ENCODE data around the gene ENO1.

ENO1 gene

DNA sequence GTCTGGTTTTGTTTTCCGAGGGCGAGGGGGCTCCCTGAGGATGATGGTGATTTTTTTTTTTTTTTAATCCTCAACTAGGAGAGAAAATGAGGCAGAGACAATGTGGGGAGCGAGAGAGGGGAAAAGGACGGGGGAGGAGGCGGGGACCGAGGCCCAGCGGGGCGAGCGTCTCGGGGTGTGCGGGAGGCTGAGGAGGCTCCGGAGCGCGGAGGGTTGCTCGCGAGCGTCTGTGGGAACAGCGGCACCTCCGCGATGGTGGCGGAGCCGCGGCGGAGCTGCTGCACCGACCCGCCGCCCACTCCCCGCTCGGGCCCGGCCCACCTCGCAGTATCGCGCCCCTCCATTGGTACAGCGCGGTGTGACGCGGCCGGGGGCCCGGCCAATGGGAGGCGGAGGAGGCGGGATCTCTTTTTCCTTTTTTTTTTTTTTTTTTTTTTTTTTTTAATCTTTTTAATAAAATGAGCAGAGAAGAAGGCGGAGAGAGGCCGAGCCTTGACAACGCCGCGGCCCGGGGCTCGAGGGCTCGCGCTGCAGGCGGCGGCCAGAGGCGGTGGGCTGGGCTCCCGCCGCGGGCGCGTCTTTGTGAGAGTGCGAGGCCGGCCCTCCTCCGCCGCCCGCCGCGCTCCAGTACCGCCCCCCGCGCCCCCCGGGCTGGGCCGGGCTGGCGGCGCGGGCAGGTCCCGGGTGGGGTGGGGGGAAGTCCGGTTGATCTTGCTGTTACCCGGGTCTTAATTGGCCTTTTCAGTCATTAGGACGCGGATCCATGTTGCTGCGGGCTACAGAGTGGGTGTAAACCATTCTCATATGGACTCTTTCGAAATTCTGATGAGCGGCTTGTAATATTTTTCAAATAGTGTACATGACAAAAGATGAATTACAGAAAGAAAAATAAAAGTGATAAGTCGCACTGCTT, 60.8 kb downstream of the ENO1 start, which contains the start of gene RERE:
Gene RERE (minus strand): TSS at position 229 of the 913 bp plus-strand sequence.
- DNase-seq (ENCODE audit: low read depth, low spot score), result peak; percentile 73
- H3K27ac ChIP-seq, result peak within 1 kb of the TSS; percentile 92

DNA sequence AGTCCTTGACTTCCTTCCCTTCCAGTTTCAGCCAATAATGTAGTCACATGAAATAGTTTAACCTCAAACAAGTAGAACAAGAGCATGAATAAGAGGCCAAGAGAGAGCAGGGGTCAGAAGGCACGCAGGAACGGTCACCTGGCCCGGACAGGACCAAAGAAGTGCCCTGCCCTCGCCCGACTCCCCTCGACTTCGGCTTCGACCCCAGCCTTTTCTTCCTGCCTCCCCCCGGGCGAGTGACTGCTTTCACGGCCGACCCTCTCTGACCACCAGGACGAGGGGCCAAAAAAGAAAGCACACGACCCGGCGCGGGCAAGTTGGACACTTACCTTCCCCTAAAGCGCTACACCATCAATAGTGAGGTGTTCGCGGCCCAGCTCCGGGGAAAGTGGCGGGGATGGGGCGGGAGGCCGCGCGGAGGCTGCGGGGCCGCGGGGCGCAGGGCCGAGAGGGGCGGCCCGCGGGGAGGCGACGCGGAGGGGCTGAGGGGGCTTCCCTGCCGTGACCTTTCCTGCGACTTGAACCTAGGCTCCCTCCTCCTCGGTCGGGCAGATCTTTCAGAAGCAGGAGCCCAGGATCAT, 61.6 kb downstream of the ENO1 start:
- DNase-seq (ENCODE audit: low read depth, low spot score), result no peak
- peak overlapping the region; percentile 92 for H3K27ac ChIP-seq

DNA sequence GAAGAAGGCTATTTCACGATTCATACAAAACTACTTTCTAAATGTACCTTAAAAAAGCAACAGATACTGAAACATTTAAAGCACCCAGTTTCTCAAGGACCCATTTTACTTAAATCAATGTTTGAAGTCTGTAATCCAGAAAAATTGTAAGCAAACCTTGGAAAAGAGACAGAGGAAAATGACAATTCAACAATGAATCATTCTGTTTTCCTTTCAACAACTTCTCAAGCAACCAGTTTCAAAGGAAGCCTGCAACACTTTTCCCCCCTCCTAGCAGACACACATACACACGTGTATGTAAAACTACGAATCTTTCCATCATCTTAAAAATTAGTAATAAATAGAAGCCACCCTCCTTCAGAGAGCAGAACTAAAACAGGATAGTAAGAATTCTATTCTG, 62.2 kb downstream of the ENO1 start:
- H3K27ac ChIP-seq, result peak overlapping the region; percentile 92
- no peak for DNase-seq (ENCODE audit: low read depth, low spot score)

DNA sequence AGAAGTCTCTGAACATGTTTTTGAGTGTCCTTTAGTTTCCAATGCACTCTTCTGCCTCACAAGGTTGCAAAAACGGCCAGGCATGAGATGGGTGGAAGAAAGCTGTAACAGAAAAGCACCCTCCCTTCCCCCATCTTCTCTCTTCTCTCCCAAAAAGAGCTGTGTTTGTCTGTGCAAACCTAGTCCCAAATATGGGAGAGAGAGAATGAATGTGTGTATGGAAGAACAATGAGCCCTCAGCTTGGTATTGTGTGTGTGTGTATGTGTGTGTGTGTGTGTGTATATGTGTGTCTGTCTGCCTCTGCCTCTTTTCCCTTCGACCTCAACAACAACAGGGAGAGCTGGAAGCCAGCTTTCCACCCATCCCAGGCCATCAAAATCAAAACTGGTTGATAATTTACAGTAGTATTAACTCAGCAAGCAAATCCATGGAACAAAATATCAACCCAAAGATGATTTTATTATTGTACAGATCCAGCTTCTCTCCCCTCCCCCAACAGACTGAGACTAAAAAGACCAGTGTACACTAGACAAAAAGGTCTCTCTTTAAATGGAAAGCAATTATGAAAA, 62.8 kb downstream of the ENO1 start:
- H3K27ac ChIP-seq, result peak overlapping the region; percentile 92

DNA sequence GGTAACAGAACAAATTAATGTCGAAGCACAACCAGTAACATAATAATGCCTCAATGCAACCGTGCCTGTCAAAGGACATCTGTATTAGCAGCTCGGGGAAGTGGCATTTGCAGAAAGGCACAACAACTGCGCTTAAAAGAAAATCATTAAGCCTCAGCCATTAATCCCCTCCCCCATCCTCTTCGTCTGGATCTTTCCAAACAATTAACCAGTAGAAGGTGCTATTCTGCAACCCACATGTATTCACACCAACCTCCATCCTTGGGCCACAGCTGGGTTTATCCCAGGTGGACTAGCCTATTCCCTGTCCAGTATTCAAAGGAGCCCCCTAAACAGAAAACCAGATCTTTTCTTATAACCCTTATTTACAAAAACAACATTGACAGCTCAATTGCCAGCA, 63.6 kb downstream of the ENO1 start:
- no peak for DNase-seq (ENCODE audit: low read depth, low spot score)
- no peak overlapping the region for H3K27ac ChIP-seq

More for the DNA sequence above, 62.8 kb downstream of the ENO1 start:
- DNase-seq (ENCODE audit: low read depth, low spot score), result no peak

DNA sequence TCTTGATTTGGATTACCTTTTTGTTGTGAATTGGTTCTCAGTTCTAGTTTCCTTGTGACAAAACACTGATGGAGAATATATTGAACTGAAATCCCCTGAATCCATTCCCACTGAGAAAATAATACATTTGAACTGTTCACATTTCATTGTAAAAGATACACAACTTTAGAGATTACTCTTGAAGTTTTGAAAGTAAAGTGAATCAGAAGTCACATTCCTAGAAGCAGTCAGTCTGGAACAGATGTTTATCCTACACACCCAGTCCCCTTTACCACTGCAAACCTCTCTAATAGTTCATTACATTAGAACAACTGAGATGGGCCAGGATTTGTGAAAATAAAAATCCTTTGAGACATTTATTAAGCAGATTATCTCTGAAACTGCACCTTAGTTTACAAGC, 64.5 kb downstream of the ENO1 start:
- no peak for DNase-seq (ENCODE audit: low read depth, low spot score)
- no peak overlapping the region for H3K27ac ChIP-seq

DNA sequence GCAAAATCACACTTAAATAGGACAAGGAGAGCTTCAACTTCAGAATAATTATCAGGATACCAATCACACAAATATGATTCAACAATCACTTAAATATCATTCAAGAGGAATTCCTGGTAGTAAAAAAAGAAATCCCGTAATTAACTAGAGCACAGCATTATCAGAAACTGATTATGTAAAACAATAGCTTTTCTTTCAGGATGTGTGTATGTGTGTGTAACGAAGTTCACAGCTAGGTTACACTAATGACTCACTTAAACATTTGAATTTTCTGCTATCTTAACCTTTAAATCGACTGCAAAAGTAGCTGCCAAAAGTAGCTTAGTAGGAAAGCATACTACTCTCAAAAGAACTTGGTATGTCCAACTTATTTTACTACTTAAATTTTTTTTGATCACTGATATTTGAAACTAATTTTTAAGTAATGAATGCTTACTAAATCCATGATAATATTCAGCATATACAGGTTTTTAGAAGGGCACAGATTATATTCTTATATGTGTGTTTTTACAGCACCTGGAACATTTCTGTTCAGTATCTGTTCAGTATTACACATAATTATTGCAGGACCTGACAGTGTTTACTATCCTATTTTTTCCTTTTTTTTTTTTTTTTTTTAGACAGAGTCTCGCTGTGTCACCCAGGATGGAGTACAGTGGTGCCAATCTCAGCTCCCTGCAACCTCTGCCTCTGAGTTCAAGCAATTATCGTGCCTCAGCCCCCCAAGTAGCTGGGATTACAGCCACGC, 65.3 kb downstream of the ENO1 start:
- no peak for DNase-seq (ENCODE audit: low read depth, low spot score)
- H3K27ac ChIP-seq, result no peak overlapping the region

DNA sequence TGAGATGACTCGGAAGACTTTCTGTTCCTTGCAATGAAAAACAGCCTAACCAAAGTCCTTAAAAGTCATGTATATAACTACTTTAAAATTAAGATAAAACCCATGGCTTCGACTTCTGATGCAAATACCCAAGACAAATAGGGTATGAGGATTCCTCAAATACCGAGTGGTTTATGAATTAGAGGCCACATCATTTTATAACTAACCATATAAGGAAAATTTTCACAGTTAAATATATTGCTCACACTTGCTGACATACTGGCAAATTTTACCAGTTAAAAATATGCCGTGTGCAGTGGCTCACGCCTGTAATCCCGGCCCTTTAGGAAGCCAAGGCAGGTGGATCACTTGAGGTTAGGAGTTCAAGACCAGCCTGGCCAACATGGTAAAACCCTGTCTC, 66.4 kb downstream of the ENO1 start:
- H3K27ac ChIP-seq, result no peak overlapping the region
- DNase-seq (ENCODE audit: low read depth, low spot score), result no peak

Data from epithelial cell of prostate (primary cell).